ENCODE results near the gene PAGR1. TPM values are rescaled to one million over a fixed set of nuclear protein-coding genes. Genes with fewer than 3 reads are reported as not detected.

Gene PAGR1
- total RNA-seq, 6 experiments from 2014 or later, result 8.5 to 26.1 (median 11.5) TPM

- intact Hi-C loops (cut with DNase I), result no loop called here
- no peak overlapping the region for H3K4me3 ChIP-seq
- 98% methylated on average over 5 of the region's 5 CpGs for WGBS (ENCODE audit: insufficient coverage, low coverage, low lambda C conversion rate, missing lambda C conversion rate)
- DNase-seq (no peak), ATAC-seq (no peak)
- H3K4me1 ChIP-seq, result no peaks in the 10 kb centered on the region
- peaks cover 9 to 73% (median 36%) of the 10 kb centered on the region in 4 donors for H3K36me3 ChIP-seq
- H3K27ac ChIP-seq, result no peak overlapping the region
- TF ChIP-seq POLR2A (IDR thresholded peaks at IDR 0.05) (no peak), CTCF (IDR thresholded peaks at IDR 0.05) (no peak)
- no peaks in the 10 kb centered on the region for H3K27me3 ChIP-seq
- H3K9me3 ChIP-seq, result no peaks in the 10 kb centered on the region
Measured at GRCh38 chr16:29837841-29838240, 21.9 kb downstream of the PAGR1 start.

- no peak for DNase-seq
- Histone ChIP-seq H3K4me1 (no peaks in the 10 kb centered on the region), H3K4me3 (no peak overlapping the region), H3K9me3 (no peaks in the 10 kb centered on the region), H3K27ac (no peak overlapping the region), H3K36me3 (peaks cover 0 to 59% (median 28%) of the 10 kb centered on the region in 4 donors), H3K27me3 (no peaks in the 10 kb centered on the region)
- 93% methylated on average over 3 of the region's 6 CpGs for WGBS (ENCODE audit: insufficient coverage, low coverage, low lambda C conversion rate, missing lambda C conversion rate)
- TF ChIP-seq POLR2A (IDR thresholded peaks at IDR 0.05) (no peak), CTCF (IDR thresholded peaks at IDR 0.05) (no peak)
- intact Hi-C loops (cut with DNase I), result no loop called here
- ATAC-seq, result no peak
Measured at GRCh38 chr16:29839822-29840221, 23.9 kb downstream of the PAGR1 start.

- intact Hi-C loops (cut with DNase I), result no loop called here
- no peak for DNase-seq
- ATAC-seq, result no peak
- WGBS (ENCODE audit: insufficient coverage, low coverage, low lambda C conversion rate, missing lambda C conversion rate), result 91% methylated on average over 5 of the region's 10 CpGs
- Histone ChIP-seq H3K27ac (no peak overlapping the region), H3K4me3 (no peak overlapping the region), H3K27me3 (no peaks in the 10 kb centered on the region), H3K36me3 (peaks cover 0 to 56% (median 27%) of the 10 kb centered on the region in 4 donors), H3K4me1 (no peaks in the 10 kb centered on the region), H3K9me3 (no peaks in the 10 kb centered on the region)
- TF ChIP-seq POLR2A (IDR thresholded peaks at IDR 0.05), result no peak
- no peak for TF ChIP-seq CTCF (IDR thresholded peaks at IDR 0.05)
Measured at GRCh38 chr16:29840240-29840639, 24.3 kb downstream of the PAGR1 start.

- Histone ChIP-seq H3K9me3 (no peaks in the 10 kb centered on the region), H3K27me3 (no peaks in the 10 kb centered on the region), H3K27ac (no peak overlapping the region), H3K36me3 (peaks cover 0 to 59% (median 26%) of the 10 kb centered on the region in 4 donors), H3K4me3 (no peak overlapping the region), H3K4me1 (no peaks in the 10 kb centered on the region)
- intact Hi-C loops (cut with DNase I), result no loop called here
- no peak for TF ChIP-seq CTCF (IDR thresholded peaks at IDR 0.05)
- TF ChIP-seq POLR2A (IDR thresholded peaks at IDR 0.05), result no peak
- 79% methylated on average over 2 of the region's 23 CpGs for WGBS (ENCODE audit: insufficient coverage, low coverage, low lambda C conversion rate, missing lambda C conversion rate)
- DNase-seq, result no peak
- ATAC-seq, result peak in 1 of 4 donors; percentile 16
Measured at GRCh38 chr16:29841631-29842030, 25.7 kb downstream of the PAGR1 start.

Measured in right lobe of liver (tissue), 6 donors.